ENCODE results near the gene AKNA.

GRCh38 chr9:114432323-114433067, 44.7 kb upstream of the AKNA start:
- TF ChIP-seq CTCF (IDR thresholded peaks at IDR 0.05) (no peak), EP300 (IDR thresholded peaks at IDR 0.05; ENCODE audit: low read depth) (no peak), POLR2A (IDR thresholded peaks at IDR 0.05) (no peak)
